ENCODE results near the gene AK8.
A peak's percentile ranks its signal among the peaks of the same experiment; 100 is the strongest.

AK8 gene

DNA sequence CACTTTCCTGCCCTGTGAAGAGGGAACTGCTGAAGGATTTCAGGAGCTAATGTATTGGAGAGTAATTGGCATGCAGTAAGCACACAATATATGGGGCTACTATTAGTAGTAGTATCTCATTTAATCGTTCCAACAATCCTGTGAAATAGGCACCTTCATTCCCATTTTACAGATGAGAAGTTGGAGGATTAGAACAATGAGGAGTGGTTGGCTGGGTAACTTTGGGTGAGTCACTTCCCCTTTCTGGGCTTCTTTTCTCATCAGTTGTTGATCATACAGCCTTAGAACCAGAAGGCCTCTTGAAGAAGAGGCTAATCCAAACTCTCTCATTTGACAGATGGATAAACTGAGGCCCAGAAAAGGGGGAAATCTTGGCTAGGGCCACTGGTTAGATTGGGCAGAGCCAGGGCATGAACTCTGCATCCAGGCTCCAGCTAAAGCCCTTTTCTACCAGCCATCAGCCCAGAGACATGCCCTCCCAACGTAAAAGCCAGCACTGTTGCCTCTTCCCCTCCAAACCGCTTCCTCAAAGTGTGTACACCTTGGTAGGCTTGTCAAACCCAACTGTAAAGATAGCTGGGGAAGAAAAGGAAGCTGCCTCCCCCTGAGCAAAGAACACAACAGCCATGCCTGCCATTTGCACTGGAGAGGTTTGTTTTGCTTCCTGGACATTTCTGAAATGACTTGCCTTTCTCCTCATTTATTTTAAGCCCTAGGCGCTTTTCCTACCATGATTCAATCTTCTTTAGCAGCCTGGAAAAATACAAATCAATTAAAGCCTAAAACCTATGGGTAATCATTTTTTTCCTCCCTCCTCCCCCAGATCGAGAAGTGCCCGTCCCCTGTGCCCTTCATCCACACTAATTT, 1.6 kb upstream of the AK8 start:
- no peak for DNase-seq (ENCODE audit: extremely low spot score)
- TF ChIP-seq HDGF (IDR thresholded peaks at IDR 0.05; ENCODE audit: borderline replicate concordance) (no peak), ARNT (IDR thresholded peaks at IDR 0.05) (no peak), LEF1 (IDR thresholded peaks at IDR 0.05; ENCODE audit: borderline replicate concordance) (no peak), FOXM1 (IDR thresholded peaks at IDR 0.05; ENCODE audit: borderline replicate concordance) (no peak), FOXA1 (IDR thresholded peaks at IDR 0.05) (no peak), NFRKB (IDR thresholded peaks at IDR 0.05) (no peak), ZNF384 (IDR thresholded peaks at IDR 0.05) (no peak), BHLHE40 (IDR thresholded peaks at IDR 0.05; ENCODE audit: borderline replicate concordance) (no peak), FOXK2 (IDR thresholded peaks at IDR 0.05) (no peak), ELF4 (IDR thresholded peaks at IDR 0.05) (no peak), TARDBP (IDR thresholded peaks at IDR 0.05) (no peak), L3MBTL2 (conservative IDR thresholded peaks at IDR 0.05) (no peak), SUZ12 (IDR thresholded peaks at IDR 0.05) (no peak)
- TF ChIP-seq, protein P1, sequence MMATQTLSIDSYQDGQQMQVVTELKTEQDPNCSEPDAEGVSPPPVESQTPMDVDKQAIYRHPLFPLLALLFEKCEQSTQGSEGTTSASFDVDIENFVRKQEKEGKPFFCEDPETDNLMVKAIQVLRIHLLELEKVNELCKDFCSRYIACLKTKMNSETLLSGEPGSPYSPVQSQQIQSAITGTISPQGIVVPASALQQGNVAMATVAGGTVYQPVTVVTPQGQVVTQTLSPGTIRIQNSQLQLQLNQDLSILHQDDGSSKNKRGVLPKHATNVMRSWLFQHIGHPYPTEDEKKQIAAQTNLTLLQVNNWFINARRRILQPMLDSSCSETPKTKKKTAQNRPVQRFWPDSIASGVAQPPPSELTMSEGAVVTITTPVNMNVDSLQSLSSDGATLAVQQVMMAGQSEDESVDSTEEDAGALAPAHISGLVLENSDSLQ (IDR thresholded peaks at IDR 0.05), result no peak
- CTCF ChIA-PET, result interaction anchor here (1.5 kb wide), 1 partner anchor 21 kb away, joined by 3 read pairs; no protein-coding TSS in a partner anchor
- POLR2A ChIA-PET, result no interaction called here

DNA sequence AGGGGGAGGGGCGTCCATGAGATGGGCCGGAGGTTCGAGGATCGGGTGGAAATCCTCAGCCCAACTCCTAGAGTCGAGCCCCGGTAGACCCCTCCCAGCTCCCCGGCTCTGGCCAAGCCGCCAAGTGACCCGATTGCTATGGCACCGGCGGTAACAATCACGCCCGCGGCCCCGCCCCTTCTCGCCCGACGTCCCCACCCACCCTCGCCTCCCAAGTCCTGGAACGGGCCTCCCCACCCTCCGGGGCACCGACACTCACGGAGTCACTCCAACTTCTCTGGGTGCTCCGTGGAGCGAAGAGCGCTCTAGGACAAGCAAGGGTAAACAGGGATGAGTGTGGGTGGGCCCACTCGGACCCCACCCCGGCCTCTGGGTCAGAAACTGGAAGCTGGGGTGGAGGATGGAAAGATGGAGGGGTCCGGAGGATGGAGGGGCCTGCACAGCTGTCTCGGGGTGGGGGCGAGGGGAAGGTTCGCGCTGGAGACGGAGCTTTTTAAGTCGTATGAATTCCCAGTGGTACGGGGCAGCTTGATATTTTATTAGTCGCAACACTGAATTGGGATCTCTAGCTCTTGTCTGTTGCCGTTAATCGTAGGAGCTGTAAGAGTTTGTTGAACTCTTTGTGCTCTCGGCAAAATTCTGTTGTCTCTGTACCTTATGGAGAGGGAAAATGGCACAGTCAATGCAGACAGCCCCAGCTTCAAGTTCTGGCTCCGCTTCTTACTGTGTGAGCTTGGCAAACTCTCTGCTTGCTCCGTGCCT, 792 bp upstream of the AK8 start, which contains the start of gene SPACA9:
Gene SPACA9 (plus strand): TSS at position 204 of the 762 bp plus-strand sequence. CDS start 5,050 bp downstream, outside the sequence.
- no peak for TF ChIP-seq ARNT (IDR thresholded peaks at IDR 0.05)
- TF ChIP-seq ZNF384 (IDR thresholded peaks at IDR 0.05), result no peak
- CTCF ChIA-PET, result interaction anchor here (1.5 kb wide), 1 partner anchor 22 kb away, joined by 3 read pairs; no protein-coding TSS in a partner anchor
- peak; percentile 72 for DNase-seq (ENCODE audit: extremely low spot score)
- POLR2A ChIA-PET, result no interaction called here

DNA sequence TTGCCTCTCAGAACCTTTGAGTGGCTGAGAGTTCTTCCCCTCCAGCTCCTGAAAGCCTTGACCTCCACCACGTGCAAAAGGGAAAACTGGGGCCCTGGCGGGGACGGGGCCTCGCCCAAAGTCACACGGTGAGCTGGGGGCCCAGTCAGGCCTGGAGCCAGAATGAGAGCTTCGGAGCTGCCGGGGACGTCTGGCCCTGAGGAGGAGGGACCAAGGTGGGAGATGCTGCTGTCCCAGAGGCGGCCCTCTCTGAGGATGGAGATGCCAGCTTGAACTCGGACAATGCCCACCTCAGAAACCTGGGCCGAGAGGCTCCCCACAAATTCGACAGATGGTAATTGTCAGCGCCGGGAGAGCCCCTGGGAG, 643 bp downstream of the AK8 start:
- POLR2A ChIA-PET, result no interaction called here

DNA sequence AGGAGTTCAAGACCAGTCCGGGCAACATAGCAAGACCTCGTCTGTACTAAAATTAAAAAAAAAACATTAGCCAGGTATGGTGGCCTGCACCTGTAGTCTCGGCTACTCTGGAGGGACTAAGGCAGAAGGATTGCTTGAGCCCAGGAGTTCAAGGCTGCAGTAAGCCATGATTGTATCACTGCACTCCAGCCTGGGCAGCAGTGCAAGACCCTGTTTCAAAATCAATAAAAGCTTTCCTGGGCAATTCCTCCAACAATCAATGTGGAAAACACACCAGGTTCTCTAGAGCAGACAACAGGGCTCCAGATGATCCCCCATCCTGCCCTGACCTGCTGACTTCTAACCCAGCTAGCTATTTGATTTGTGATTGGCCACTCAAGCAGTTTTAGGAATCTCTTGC, 1.2 kb downstream of the AK8 start:
- CTCF ChIA-PET, result no interaction called here
- POLR2A ChIA-PET, result no interaction called here
- DNase-seq (ENCODE audit: extremely low spot score), result no peak

More for the DNA sequence above, 643 bp downstream of the AK8 start:
- no peak for DNase-seq (ENCODE audit: extremely low spot score)
- CTCF ChIA-PET, result no interaction called here
- no peak for TF ChIP-seq FOXK2 (IDR thresholded peaks at IDR 0.05)
- TF ChIP-seq ARNT (IDR thresholded peaks at IDR 0.05), result no peak
- TF ChIP-seq, protein P1 (IDR thresholded peaks at IDR 0.05), result no peak
- TF ChIP-seq TARDBP (IDR thresholded peaks at IDR 0.05), result no peak
- no peak for TF ChIP-seq FOXA1 (IDR thresholded peaks at IDR 0.05)
- no peak for TF ChIP-seq L3MBTL2 (conservative IDR thresholded peaks at IDR 0.05)
- no peak for TF ChIP-seq FOXM1 (IDR thresholded peaks at IDR 0.05; ENCODE audit: borderline replicate concordance)
- TF ChIP-seq BHLHE40 (IDR thresholded peaks at IDR 0.05; ENCODE audit: borderline replicate concordance), result no peak
- no peak for TF ChIP-seq ZNF384 (IDR thresholded peaks at IDR 0.05)
- no peak for TF ChIP-seq CTBP1 (IDR thresholded peaks at IDR 0.05; ENCODE audit: borderline replicate concordance)

DNA sequence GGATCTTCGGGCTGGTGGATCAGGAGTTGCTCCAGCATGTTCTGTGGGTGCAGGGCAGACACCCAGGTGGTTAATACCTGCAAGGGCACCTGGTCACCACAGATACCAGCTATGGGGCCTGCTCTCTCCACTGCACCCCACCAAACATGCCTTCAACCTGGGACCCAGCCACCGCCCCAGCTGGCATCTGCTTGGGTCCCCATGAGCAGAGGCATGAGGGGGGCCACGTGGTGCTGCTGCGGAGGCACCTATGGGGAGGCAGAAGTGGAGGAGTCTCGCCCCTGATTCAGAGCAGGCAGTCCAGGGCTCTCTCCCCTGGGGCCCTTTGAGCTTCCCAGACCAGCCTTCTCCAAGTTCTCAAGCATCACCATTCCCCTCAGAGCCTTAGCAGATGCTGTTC, 2.9 kb downstream of the AK8 start:
- POLR2A ChIA-PET, result no interaction called here
- CTCF ChIA-PET, result no interaction called here

More for the DNA sequence above, 1.2 kb downstream of the AK8 start:
- TF ChIP-seq SUZ12 (IDR thresholded peaks at IDR 0.05), result no peak
- no peak for TF ChIP-seq CTBP1 (IDR thresholded peaks at IDR 0.05; ENCODE audit: borderline replicate concordance)
- no peak for TF ChIP-seq ELF4 (IDR thresholded peaks at IDR 0.05)
- TF ChIP-seq FOXM1 (IDR thresholded peaks at IDR 0.05; ENCODE audit: borderline replicate concordance), result no peak
- no peak for TF ChIP-seq HDGF (IDR thresholded peaks at IDR 0.05; ENCODE audit: borderline replicate concordance)
- TF ChIP-seq, protein P1 (IDR thresholded peaks at IDR 0.05), result no peak
- TF ChIP-seq NFRKB (IDR thresholded peaks at IDR 0.05), result no peak
- no peak for TF ChIP-seq ZNF384 (IDR thresholded peaks at IDR 0.05)
- TF ChIP-seq FOXK2 (IDR thresholded peaks at IDR 0.05), result no peak
- TF ChIP-seq FOXA1 (IDR thresholded peaks at IDR 0.05), result no peak
- TF ChIP-seq SP1 (IDR thresholded peaks at IDR 0.05), result no peak
- TF ChIP-seq ARNT (IDR thresholded peaks at IDR 0.05), result no peak
- TF ChIP-seq BHLHE40 (IDR thresholded peaks at IDR 0.05; ENCODE audit: borderline replicate concordance), result no peak
- no peak for TF ChIP-seq L3MBTL2 (conservative IDR thresholded peaks at IDR 0.05)
- no peak for TF ChIP-seq LEF1 (IDR thresholded peaks at IDR 0.05; ENCODE audit: borderline replicate concordance)
- no peak for TF ChIP-seq TARDBP (IDR thresholded peaks at IDR 0.05)

DNA sequence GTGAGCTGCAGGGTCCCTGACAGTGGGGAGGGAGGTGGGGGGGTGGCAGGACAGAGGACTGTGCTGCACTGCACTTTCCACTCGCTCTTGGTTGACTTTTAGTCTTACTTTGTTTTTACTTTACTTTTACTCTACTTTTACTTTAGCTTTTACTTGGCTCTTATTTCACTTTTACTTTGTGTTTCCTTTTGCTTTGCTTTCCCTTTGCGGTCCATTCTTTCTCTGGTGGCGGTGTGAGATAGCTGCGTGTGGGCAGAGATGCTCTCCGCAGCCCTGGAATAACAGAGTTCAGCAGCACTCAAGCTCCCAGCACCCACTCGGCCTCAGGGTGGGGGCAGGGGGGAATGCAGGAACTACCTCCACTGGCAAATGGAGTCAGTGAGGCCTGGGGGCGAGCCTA, 4.7 kb downstream of the AK8 start:
- ChIA-PET CTCF (no interaction called here), POLR2A (no interaction called here)
- TF ChIP-seq ELF4 (IDR thresholded peaks at IDR 0.05) (no peak), FOXA1 (IDR thresholded peaks at IDR 0.05) (no peak), SUZ12 (IDR thresholded peaks at IDR 0.05) (no peak), CTBP1 (IDR thresholded peaks at IDR 0.05; ENCODE audit: borderline replicate concordance) (no peak), ZNF384 (IDR thresholded peaks at IDR 0.05) (no peak)
- TF ChIP-seq, protein P1 (IDR thresholded peaks at IDR 0.05), result no peak
- no peak for DNase-seq (ENCODE audit: extremely low spot score)

More for the DNA sequence above, 2.9 kb downstream of the AK8 start:
- DNase-seq (ENCODE audit: extremely low spot score), result no peak
- TF ChIP-seq CTBP1 (IDR thresholded peaks at IDR 0.05; ENCODE audit: borderline replicate concordance) (no peak), HDGF (IDR thresholded peaks at IDR 0.05; ENCODE audit: borderline replicate concordance) (no peak)
